Smooth muscle cell of the brain vasculature (primary cell): Measurements from ENCODE around the gene YJEFN3.

Experiments
- DNase-seq: peaks from one replicate; pipeline ENCODE4 v3.0.0-alpha.2; 2012; ENCODE audit warnings: low read depth, low spot score

YJEFN3 gene

DNA sequence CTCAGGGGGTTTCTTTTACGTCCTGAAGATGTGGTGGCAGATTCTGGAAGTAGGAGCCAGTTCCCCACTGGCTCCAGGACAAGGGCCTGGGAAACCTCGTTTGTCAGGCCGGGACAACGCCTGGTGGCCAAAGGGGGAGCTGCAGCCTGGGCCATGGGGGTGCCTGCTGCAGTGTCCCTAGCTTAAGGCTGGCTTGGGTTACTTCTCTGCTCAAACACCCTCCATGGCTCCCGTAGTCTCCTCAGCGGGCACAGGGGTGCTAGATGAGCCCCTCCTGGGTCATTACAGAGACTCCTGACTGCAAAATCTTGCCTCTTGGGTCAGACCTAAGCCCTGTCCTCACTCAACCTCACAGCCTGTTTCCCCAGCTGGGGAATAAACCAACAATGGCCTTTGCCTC is 24.1 kb downstream of the YJEFN3 start:
- no peak for DNase-seq

DNA sequence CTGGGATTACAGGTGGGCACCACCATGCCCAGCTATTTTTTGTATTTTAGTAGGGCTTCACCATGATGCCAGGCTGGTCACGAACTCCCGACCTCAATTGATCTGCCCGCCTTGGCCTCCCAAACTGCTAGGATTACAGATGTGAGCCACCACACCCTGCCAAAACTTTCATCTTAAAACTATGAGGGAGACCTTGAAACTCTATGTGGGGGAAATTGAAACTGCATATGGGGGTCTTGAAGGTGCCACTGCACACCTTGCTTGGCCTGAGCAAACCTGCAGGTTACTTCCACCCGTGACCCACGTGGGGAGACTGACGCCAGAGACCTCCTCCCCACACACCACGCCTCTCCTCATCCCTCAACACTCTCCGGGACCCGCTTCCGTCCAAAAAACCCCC is 25.0 kb downstream of the YJEFN3 start:
- no peak for DNase-seq

DNA sequence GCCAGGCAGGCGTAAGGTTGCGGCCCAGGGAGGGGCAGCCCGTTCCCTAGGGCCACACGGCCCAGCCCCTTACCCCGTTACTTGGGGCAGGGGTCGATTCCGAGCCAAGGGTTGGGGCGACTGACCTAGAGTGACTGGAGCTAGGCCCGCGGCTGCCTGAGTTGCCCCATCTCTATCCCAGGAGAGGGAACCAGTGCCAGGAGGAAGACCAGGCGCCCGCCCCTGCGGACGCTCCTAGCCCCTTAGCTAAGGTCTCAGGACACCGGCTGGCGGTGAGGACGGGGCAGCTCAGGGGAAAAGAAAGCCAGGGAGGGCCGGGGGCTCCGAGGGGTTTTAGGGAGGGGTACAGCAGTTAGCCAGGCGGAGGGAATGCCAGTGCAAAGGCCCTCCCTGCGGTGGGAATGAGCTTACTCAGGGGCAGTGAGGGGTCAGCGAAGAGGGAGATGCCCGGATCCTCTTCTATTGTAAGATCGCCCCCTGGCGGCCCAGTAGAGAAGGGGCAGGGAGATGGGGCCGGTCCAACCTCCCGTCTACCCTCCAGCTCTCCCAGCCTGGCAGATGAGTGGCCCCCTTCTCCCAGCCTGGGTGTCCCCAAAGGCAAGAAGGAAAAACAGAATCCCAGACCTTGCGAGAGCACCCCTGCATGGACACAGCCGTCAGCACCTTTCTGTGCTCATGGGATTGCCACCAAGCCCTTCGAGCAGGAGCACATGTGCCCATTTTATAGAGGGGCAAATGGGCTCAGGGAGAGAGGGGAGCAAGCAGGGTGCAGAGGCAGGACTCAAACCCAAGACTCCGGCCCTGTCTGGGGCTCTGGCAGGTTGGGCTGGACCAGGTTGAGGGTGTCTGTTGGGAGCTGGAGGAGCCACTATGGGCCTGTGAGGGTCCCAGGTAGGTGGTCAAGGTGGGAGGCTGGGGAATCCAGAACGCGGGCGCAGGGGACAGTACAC is 25.6 kb downstream of the YJEFN3 start:
- no peak for DNase-seq

DNA sequence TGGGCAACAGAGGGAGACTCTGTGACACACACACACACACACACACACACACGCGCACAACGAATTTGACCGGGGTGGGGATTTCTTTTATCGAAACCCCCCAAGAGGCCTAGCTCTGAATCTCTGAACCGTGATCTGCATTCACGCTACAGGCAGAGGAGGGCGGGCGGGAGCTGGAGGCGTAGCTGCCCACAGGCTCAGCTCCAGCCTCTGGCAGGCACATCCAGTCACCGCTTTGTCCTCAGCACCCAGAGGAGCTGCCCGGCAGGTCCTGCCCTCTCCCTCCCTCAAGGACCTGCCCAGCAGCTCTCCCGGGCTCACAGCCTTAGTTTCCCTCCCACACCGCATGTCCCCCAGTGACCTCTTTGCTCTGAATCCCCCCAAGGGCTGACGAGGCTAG is 29.3 kb downstream of the YJEFN3 start:
- DNase-seq, result no peak

DNA sequence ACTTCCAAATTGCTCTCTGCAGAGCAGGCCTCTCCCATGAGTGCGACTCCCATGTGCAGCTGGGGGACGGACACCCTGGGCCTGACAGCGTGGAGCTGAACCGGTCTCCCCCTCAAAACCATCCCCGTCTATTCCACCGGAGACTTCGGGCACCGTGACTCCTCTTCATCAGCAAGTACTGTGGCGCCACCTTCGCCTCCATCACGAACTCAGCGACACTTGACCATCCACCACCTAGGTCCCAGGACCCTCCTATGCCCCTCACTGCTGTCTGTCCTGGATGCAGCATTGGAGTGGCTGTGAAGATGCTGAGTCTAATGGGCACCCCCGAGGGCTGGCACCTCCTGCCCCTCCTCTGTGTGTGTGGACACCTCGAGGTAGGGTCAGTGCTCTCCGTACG is 29.9 kb downstream of the YJEFN3 start:
- DNase-seq, result no peak

DNA sequence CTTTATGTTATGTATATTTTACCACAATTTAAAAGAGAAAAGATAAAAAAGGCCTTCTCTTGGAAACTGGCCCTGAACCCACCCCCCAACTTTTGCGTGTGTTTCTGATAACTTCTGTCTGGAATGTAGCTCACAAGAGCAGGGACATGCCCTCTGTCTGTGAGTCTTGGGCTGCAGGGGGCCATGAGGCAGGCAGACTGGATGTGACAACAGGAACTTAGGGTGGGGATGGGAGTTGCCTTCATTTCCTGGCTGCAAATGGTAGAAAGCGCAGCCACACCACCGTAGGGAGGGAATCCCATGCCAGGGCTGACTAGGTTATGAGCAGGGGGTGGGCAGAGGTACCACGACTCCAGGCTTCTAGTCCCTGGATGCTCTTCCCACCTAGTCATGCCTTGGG is 31.2 kb downstream of the YJEFN3 start:
- DNase-seq, result no peak

DNA sequence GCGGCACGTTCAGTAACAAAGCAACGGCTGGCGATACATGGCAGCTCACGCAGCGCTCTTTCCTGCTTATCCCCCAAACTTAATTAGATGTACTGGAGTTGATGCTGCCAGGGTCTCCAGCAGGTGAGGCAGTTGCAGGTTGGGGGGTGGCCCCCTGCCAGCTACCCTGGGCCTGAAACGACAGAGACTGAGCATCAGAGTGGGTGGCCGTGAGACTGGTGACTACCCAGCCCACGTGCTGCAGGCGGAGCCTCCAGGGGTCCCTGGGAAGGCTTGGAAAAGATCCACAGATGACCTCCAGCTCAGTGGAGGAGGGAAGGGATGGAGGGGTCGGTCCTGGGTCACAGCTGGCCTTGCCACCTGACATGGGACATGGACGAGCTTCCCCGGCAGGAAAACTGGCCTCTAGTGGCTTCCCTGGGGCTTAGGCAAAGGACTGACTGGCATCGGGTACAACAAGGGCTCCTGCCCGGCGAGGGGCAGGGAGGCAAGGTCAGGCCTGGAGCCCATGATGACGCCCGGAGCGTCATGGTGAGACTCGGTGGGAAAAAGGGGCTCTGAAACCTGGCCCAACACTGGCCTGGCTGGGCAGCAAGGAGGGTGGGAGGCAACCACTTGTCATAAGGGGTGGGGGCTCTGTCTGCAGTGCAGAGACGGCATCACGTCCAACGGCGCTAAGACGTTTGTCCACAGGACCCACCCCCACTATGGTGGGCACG is 33.4 kb downstream of the YJEFN3 start:
- no peak for DNase-seq

DNA sequence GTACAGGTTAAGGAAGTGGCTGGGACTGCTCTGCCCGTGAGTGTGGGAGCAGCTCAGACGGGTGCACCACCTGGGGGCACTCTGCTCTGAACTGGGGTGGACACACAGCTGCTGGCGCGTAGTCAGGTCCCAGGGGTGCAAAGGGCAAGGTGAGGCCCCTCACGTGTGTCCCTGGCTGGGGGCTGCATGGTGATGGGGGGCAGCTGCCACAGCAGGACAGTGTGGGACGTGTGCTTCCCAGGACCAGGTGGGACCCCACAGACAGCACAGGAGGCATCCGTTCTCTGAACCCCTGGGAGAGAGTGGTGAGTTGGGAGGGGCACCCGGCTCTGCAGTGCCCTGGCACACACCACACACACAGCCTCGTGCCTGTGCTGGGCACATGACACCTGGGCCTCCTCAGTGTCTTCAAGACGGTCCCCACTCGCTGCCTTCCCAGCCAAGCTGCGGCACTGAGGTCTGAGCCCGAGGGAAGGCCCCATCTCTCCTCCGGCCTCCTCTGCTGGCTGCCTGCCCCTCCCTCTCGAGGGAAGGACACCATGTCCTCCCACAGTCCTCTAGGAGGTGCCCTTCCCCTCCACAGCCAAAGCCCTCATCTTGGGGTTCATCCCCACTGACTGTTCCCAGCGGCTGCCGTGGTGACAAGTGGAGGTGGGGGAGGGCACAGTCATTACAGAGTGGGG is 34.1 kb downstream of the YJEFN3 start:
- DNase-seq, result no peak

DNA sequence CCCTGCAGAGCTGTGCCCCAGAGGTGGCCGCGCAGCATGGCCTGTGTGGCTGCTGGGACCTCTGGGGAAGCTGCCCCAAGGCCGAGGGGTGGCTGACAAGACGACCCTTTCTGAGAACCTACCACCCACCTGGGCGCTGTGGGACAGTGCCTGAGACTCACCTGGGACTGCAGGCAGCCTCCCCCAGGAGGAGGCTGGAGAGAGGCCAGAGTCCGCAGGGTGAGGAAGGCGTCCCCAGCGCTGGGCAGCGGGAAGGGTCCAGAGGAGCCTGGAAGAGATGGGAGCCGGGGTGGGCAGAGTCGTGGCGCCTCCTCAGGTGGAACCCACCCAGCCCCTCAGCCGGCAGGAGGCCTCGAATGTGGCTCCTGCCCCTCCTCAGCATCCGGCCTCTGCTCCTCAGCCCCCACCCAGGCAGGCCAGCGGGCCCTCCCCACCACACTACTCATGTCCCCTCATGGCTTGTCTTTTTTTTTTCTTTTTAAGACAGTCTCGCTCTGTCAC is 34.7 kb downstream of the YJEFN3 start:
- DNase-seq, result no peak

DNA sequence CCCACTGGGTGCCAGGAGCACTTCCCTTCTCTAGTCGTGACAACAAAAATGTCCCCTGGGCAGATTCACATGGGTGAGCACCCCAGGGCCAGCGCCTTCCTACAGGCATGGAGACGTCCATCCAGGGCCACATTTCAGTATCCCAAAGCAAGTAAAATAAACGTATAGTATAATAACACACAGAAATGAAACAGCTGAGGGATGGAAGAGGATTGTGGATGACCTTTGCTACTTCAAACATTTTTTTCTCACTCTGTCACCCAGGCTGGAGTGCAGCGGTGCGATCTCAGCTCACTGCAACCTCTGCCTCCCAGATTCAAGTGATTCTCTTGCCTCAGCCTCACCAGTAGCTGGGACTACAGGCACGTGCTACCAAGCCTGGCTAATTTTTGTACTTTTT is 37.6 kb downstream of the YJEFN3 start:
- no peak for DNase-seq

DNA sequence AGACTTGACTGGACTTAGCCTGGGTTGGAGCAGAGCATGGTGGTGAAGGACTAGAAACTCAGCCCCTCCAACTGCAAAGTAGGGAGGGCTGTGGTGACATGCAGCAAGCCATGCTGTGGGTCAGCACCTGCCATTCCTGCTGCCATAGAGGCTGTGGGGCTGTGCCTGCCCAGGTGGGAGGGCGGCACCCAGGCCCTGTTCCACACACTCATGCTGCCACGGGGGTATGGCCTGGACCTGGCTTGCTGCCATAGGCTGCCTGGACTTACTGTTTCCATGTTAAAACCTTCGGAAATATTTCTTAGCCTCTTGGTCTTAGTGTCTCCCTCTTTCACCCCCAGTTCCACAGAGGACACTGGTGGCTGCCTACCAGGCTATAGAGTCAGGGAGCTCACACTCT is 38.7 kb downstream of the YJEFN3 start:
- no peak for DNase-seq

DNA sequence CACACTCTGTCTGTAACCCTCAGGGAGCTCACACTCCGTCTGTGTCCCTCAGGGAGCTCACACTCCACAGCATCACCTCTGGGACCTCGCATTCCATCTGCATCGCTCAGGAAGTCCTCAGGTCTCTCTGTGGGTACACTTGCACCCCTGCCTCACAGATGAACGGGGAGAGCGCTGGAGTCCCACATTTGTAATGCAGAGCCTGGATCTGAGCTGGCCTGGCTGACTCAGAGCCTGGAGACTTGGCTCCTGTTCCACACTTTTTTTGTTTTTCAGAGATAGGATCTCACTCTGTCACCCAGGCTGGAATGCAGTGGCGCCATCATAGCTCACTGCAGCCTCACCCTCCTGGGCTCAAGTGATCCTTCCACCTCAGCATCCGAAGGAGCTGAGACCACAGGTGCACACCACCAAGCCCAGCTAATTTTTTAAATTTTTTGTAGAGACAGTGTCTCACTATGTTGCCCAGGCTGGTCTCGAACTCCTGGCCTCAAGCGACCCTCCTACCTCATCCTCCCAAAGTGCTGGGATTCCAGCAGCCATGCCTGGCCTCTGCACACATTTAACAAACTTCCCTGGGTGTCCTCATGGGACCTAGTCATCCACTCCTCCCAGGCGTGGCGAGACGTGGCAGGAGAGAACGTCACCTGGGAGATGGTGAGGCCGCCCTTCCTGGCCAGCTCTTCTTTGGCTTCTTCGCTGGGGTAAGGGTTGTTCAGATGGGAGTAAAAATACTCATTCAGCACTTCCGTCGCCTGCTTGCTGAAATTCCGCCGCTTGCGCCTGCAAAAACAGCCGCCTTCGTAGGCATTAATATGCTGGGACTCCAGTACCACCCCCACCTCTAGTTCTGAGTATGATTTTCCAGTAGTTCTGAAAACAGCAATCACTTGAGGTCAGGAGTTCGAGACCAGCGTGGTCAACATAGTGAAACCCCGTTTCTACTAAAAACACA is 40.4 kb downstream of the YJEFN3 start:
- DNase-seq, result no peak

DNA sequence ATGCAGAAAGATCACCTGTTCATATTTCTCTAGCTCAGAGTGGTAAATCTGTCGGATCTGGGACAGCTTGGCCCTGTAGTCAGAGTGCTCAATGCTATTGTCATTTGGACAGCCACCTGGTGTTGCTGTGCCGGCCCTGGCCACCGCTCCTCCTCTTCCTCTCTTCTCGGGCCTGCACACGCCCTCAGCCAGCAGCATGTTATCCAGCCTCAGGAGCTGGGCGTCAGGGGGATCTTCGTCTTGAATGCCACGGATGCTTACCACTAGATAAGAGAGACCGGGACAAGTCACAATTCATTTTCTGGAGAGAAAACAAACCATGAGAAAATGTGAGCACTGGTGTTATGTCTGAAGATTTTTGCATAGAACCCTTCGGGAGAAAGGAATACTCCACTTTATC is 41.9 kb downstream of the YJEFN3 start:
- DNase-seq, result no peak

DNA sequence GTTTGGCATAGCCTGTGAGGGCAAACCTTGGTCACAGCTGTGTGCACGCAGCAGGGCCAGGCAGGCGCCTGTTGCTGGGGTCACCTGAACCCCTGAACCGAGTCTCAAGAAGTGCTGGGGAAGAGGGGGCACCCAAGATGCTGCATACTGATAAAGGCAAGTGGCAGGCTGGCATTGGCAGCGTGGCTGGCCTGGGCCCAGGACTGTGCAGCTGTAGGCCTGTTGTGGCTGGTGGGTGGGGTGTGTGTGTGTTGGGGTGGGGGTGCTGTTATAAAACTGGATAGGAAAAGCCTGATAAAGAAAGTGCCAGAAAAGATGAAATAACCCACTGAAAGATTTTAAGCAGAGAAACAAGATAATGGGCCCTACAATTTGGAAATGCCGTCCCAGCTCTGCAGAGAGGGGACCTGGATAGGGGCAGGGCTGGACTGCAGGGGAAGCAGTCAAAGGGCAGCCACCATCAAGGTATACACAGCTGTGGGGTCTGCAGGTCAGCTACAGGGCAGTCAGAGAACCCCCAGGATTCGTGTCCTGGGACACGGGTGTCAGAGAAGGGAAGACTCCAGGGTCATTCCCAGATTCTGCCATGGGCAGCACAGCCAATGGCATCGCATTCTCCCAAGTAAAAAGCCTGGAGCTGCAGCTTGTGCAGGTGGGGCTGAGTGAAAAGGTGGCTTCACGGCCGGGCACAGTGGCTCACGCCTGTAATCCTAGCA is 42.5 kb downstream of the YJEFN3 start:
- no peak for DNase-seq

DNA sequence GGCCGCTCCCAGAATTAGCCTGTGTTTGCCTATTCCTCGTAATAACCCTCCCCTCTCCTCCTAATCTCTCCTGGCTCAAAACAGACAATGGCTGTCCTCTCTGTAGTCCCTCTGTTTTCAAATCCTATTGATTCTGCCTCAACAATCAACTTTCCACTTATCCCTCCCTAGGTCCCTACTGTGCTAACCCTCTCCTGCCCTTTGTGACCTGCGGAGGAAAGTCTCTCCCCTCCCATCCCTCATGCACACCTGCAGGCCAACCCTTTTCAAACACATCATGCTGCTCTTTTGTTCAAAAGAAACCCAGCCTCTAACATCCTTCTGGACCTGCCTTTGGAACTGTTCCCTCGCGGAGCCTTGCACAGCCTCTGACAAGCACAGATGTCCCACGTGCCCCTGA is 46.7 kb downstream of the YJEFN3 start:
- DNase-seq, result no peak

DNA sequence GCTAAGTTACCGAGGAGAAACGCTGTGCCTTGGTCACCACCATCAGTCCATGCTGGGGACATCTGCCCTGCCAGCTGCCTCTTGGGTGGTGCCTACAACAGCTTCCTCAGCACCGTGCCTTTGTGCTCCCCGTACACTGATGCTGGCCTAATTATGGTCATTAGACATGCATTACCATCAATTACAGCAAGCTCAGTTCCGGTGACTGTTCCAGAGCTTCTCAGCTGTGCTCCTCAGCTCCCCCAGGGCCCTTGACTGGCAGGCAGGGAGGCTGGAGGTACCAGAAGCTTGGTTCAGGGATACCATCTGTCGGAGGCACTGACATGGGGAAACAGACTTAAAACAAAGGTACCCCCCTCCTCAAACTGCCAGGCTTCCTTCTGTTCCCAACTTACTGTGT is 49.5 kb downstream of the YJEFN3 start:
- DNase-seq, result no peak

DNA sequence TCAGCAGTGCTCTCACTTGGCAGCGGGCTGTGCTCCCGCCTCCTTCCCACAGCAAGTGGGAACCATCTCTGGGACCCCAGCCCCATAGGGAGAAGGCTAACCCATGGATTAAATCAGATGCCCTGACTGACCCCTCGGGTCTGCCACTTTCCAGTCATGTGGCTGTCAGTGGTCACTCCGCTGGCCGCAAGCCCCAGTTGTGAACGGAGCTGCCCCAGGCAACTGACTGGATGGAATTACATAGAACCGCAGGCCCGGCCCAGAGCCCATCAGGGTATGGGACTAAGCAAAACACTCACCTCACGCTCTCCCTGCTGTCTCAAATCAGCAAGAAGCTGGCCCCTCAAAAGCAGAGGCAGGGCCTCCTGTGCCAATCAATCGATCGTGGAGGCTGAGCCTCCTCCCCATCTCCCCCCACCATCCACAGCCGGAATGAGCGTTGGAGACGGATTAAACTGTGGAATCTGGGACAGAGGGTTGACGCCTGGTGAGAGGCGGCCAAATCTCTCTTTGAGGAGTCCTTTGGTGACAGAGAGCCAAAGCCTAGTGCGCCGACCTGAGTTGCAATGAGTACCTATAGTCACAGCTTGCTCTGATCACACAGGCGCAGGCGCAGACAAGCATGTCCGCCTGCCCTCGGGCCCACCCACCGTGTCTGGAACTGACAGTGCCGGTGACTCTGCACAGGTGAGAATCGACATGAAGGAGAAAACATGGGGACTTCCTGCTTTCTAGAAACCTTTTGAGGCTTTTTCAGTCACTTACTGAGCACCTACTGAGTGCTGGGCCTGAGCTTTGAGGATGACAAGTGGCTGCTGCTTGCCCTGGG is 51.0 kb downstream of the YJEFN3 start:
- DNase-seq, result no peak

DNA sequence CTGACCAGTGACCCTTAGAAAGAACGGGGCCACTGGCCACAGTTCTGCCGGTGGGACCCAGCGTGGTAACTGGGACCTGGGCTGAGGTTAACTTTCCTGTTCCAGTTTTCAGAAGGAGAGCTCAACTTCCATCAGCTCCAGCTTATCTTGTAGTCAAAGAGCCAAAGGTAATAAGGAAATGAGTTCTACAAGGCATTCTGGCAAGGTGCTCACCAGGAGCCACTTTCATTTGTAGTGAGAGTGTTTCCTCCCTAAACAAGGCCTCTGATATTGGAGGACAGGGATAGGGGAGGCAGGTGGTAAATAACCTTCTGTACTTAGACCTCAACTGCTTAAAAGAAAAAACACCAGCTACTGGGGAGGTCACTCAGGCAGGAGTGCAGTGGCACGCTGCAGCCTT is 51.7 kb downstream of the YJEFN3 start:
- no peak for DNase-seq

DNA sequence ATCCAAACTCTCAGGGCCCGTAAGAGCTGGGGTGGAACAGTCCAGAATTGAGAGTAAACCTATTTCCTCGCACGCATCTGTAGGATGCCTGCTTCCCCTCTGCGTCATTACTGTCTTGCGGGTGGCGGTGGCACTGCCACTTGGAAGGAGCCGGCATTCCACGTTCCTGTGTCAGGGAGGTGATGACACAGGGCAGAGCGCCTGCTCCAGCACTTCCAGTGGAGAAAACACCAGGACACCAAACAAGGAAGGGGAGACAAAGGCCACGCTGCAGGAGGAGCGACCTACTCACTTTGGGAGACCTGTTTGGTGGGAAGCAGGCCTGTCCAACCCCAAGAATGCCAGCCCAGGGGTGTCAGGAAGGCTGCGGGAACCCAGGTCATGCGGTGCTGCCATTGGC is 52.7 kb downstream of the YJEFN3 start:
- DNase-seq, result no peak

DNA sequence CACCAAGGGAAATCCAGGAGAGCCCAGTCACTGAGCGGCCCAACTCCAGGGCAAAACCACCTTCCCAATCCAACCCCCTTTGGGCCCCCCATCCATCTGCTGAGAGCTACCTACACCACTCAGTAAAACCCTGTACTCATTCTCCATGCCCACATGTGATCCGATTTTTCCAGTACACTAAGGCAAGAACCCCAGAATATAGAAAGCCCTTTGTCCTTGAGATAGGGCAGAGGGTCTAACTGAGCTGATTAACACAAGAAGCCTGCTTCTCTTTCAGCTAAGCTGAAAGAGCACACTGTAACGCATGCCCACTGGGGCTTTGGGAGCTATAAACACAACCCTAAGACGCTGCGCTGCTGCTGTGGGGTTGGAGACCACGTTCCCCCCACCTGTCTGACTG is 53.8 kb downstream of the YJEFN3 start:
- no peak for DNase-seq
